IMR-90 (cell line): ENCODE measurements around the gene ZYX. TPM values are rescaled to one million over a fixed set of nuclear protein-coding genes. Genes with fewer than 3 reads are reported as not detected.

Source experiments
- ATAC-seq: fragments of 200-7000 bp; cut with Tn5 transposase; 2 replicates; pipeline ENCODE4 v1.9.1; 2020; ENCODE audit warnings: low read depth, mild to moderate bottlenecking, moderate library complexity
- BruUV-seq: library from RNA; stranded (reverse); fragments of 400-500 nt; replicated peaks from 2 replicates; lab custom pipeline; 2021; lab: Mats Ljungman, UMichigan
- CTCF ChIA-PET: fragments of 300-600 bp; formaldehyde crosslinking; extraction: SDS; loops from one replicate; lab custom pipeline; 2021; ENCODE audit warnings: antibody characterized with exemption; lab: Yijun Ruan, JAX
- POLR2A ChIA-PET: fragments of 300-600 bp; sonication (Branson Sonifier 250); formaldehyde crosslinking; loops from one replicate; lab custom pipeline; 2022; ENCODE audit warnings: antibody characterized with exemption; ENCODE audit not compliant: unreplicated experiment; lab: Charles Lee
- DNase-seq: peaks from one replicate; pipeline ENCODE4 v3.0.0; 2013
- H2AFZ ChIP-seq: replicated peaks from 2 replicates; pipeline ENCODE3; 2013; ENCODE audit warnings: low read length, mild to moderate bottlenecking; ENCODE audit not compliant: poor library complexity
- H2AK5ac ChIP-seq: 2 replicates; pipeline ENCODE4 v1.6.1; 2013; ENCODE audit warnings: low read depth, low read length, inconsistent platforms
- H2AK9ac ChIP-seq: replicated peaks from 2 replicates; pipeline ENCODE3; 2013; ENCODE audit warnings: mild to moderate bottlenecking, low read depth, low read length, moderate library complexity; ENCODE audit not compliant: poor library complexity
- H2BK120ac ChIP-seq: 2 replicates; pipeline ENCODE4 v1.6.1; 2013; ENCODE audit warnings: low read depth, low read length, inconsistent platforms
- H2BK15ac ChIP-seq: 3 replicates; pipeline ENCODE4 v1.6.1; 2013; ENCODE audit warnings: low read depth, low read length, inconsistent platforms
- H2BK20ac ChIP-seq: 2 replicates; pipeline ENCODE4 v1.6.1; 2013; ENCODE audit warnings: low read depth, mild to moderate bottlenecking, inconsistent platforms, low read length, moderate library complexity
- H2BK5ac ChIP-seq: 2 replicates; pipeline ENCODE4 v1.6.1; 2013; ENCODE audit warnings: mild to moderate bottlenecking, low read depth, low read length, inconsistent platforms; ENCODE audit not compliant: poor library complexity, severe bottlenecking
- H3K14ac ChIP-seq: replicated peaks from 2 replicates; pipeline ENCODE4 v1.6.1; 2013; ENCODE audit warnings: low read depth, low read length, inconsistent platforms
- H3K18ac ChIP-seq: 2 replicates; pipeline ENCODE4 v1.6.1; 2013; ENCODE audit warnings: low read depth, low read length, control low read depth
- H3K23ac ChIP-seq: 2 replicates; pipeline ENCODE4 v1.6.1; 2013; ENCODE audit warnings: low read depth, low read length, inconsistent platforms
- H3K27ac ChIP-seq: 2 replicates; pipeline ENCODE4 v1.5.1; 2013; ENCODE audit warnings: mild to moderate bottlenecking, control low read depth, low read length; ENCODE audit not compliant: insufficient read depth
- H3K27me3 ChIP-seq: 2 replicates; pipeline ENCODE4 v1.6.1; 2013; ENCODE audit warnings: low read length; ENCODE audit not compliant: control insufficient read depth, insufficient read depth
- H3K36me3 ChIP-seq: 2 replicates; pipeline ENCODE4 v1.6.1; 2013; ENCODE audit warnings: low read length, mixed read lengths; ENCODE audit not compliant: control insufficient read depth, insufficient read depth
- H3K4ac ChIP-seq: 2 replicates; pipeline ENCODE4 v1.6.1; 2013; ENCODE audit warnings: low read depth, low read length, inconsistent platforms
- H3K4me1 ChIP-seq: 2 replicates; pipeline ENCODE4 v1.6.1; 2013; ENCODE audit warnings: low read length, mixed read lengths; ENCODE audit not compliant: control insufficient read depth, insufficient read depth
- H3K4me2 ChIP-seq: 2 replicates; pipeline ENCODE4 v1.6.1; 2013; ENCODE audit warnings: low read depth, mild to moderate bottlenecking, control low read depth, low read length, moderate library complexity
- H3K4me3 ChIP-seq: 2 replicates; pipeline ENCODE4 v1.5.1; 2013; ENCODE audit warnings: low read depth, mild to moderate bottlenecking, control low read depth, low read length, moderate library complexity; ENCODE audit not compliant: insufficient read depth
- H3K56ac ChIP-seq: 2 replicates; pipeline ENCODE4 v1.6.1; 2013; ENCODE audit warnings: low read length, inconsistent platforms; ENCODE audit not compliant: insufficient read depth; ENCODE audit errors: extremely low read depth
- H3K79me1 ChIP-seq, 2 experiments: 2 replicates each; pipeline ENCODE4 v1.6.1; 2013; ENCODE audit warnings: low read length in 2 of 2, inconsistent platforms in 1 of 2, low read depth in 1 of 2
- H3K9ac ChIP-seq: 2 replicates; pipeline ENCODE4 v1.6.1; 2013; ENCODE audit warnings: low read depth, low read length, control low read depth
- H3K9me1 ChIP-seq: 2 replicates; pipeline ENCODE4 v1.6.1; 2013; ENCODE audit warnings: low read length, inconsistent platforms; ENCODE audit not compliant: insufficient read depth
- H3K9me3 ChIP-seq: 2 replicates; pipeline ENCODE4 v1.6.1; 2013; ENCODE audit warnings: low read length; ENCODE audit not compliant: control insufficient read depth, insufficient read depth
- H4K20me1 ChIP-seq: 2 replicates; pipeline ENCODE4 v1.6.1; 2013; ENCODE audit warnings: low read length, inconsistent platforms; ENCODE audit not compliant: insufficient read depth
- H4K5ac ChIP-seq: 2 replicates; pipeline ENCODE4 v1.6.1; 2013; ENCODE audit warnings: mild to moderate bottlenecking, low read depth, low read length, control low read depth
- H4K8ac ChIP-seq, 2 experiments: 2 replicates each; pipeline ENCODE4 v1.6.1; 2013; ENCODE audit warnings: low read depth in 2 of 2, low read length in 2 of 2, control low read depth in 1 of 2, inconsistent platforms in 1 of 2
- H4K91ac ChIP-seq: 2 replicates; pipeline ENCODE4 v1.6.1; 2013; ENCODE audit warnings: low read depth, low read length, inconsistent platforms; ENCODE audit not compliant: insufficient read depth
- CEBPB ChIP-seq: IDR thresholded peaks from 2 replicates; pipeline ENCODE4 v1.6.1; 2012; ENCODE audit warnings: low read depth, low read length, improper control_type of control experiment
- CTCF ChIP-seq: conservative IDR thresholded peaks from 2 replicates; pipeline ENCODE4 v1.5.1; 2012; ENCODE audit warnings: mild to moderate bottlenecking, low read depth, low read length, improper control_type of control experiment
- ELK1 ChIP-seq: fragments of 150-350 bp; IDR thresholded peaks from 2 replicates; pipeline ENCODE4 v1.6.1; 2016; ENCODE audit warnings: low read depth, mild to moderate bottlenecking, low read length, moderate library complexity, borderline replicate concordance
- FOS ChIP-seq: fragments of 150-350 bp; IDR thresholded peaks from 2 replicates; pipeline ENCODE4 v1.6.1; 2016; ENCODE audit warnings: low read depth, low read length
- MAFK ChIP-seq: IDR thresholded peaks from 2 replicates; pipeline ENCODE4 v1.6.1; 2012; ENCODE audit warnings: low read depth, low read length, improper control_type of control experiment
- MAZ ChIP-seq: IDR thresholded peaks from 2 replicates; pipeline ENCODE4 v1.6.1; 2012; ENCODE audit warnings: low read depth, mild to moderate bottlenecking, low read length, improper control_type of control experiment, moderate library complexity, borderline replicate concordance
- MXI1 ChIP-seq: IDR thresholded peaks from 2 replicates; pipeline ENCODE4 v1.6.1; 2012; ENCODE audit warnings: low read depth, mild to moderate bottlenecking, low read length, moderate library complexity, borderline replicate concordance
- NFE2L2 ChIP-seq: fragments of 150-350 bp; IDR thresholded peaks from 2 replicates; pipeline ENCODE4 v1.6.1; 2016; ENCODE audit warnings: low read depth, mild to moderate bottlenecking, low read length
- POLR2A ChIP-seq: IDR thresholded peaks from 2 replicates; pipeline ENCODE4 v1.6.1; 2012; ENCODE audit warnings: mild to moderate bottlenecking, low read depth, low read length
- RAD21 ChIP-seq: IDR thresholded peaks from 2 replicates; pipeline ENCODE4 v1.6.1; 2012; ENCODE audit warnings: low read length, improper control_type of control experiment
- RCOR1 ChIP-seq: IDR thresholded peaks from 2 replicates; pipeline ENCODE4 v1.6.1; 2012; ENCODE audit warnings: mild to moderate bottlenecking, low read length, improper control_type of control experiment; ENCODE audit not compliant: insufficient replicate concordance
- SMC3 ChIP-seq: fragments of 150-350 bp; IDR thresholded peaks from 2 replicates; pipeline ENCODE4 v1.6.1; 2016; ENCODE audit warnings: low read depth, mild to moderate bottlenecking, antibody characterized with exemption, low read length, moderate library complexity
- USF2 ChIP-seq: fragments of 150-350 bp; IDR thresholded peaks from 2 replicates; pipeline ENCODE4 v1.6.1; 2017; ENCODE audit warnings: mild to moderate bottlenecking, antibody characterized with exemption, low read length, low read depth
- WGBS, 2 experiments: methylation state at CpG; one replicate each; pipeline versions ENCODE4 v1.1.5 to v1.1.7; 2013; ENCODE audit warnings: missing lambda C conversion rate in 2 of 2; ENCODE audit not compliant: insufficient read length in 1 of 2; ENCODE audit errors: extremely low coverage in 2 of 2; 5-methylcytosine and 5-hydroxymethylcytosine counted together
- dilution Hi-C: fragments of 300-500 bp; cut with HindIII; formaldehyde crosslinking; loops from one replicate; pipeline ENCODE4 v1.14.3; 2018; ENCODE audit warnings: low sequenced_read_pairs; ENCODE audit not compliant: unreplicated experiment
- in situ Hi-C: fragments of 300-500 bp; cut with MboI; formaldehyde crosslinking; loops from 3 replicates; pipeline ENCODE4 v1.14.3; 2019; ENCODE audit warnings: low sequenced_read_pairs, inconsistent platforms, mixed read lengths
- intact Hi-C: fragments of 100-400 bp; cut with micrococcal nuclease; formaldehyde crosslinking; loops from 2 replicates; pipeline ENCODE4 v1.10.0; 2022
- polyA plus RNA-seq, 3 experiments: library from polyadenylated mRNA; depleted of rRNA; stranded (reverse); fragments of >200 nt; gene quantifications; 2 replicates each; pipeline ENCODE4 v1.2.3, GENCODE V29; 2012; ENCODE audit warnings: low replicate concordance in 1 of 3
- total RNA-seq: library from RNA; depleted of rRNA; stranded (reverse); fragments of >200 nt; gene quantifications from 2 replicates; pipeline ENCODE4 v1.2.3, GENCODE V29; 2012

Gene ZYX
- total and polyA plus RNA-seq, 2 of the 4 experiments (the other 2 are of a cell fraction) = 22.6 to 334 TPM

GRCh38 chr7:143354965-143355364 is 26.2 kb upstream of the ZYX start:
- Histone ChIP-seq H3K36me3 (peaks cover 2% of the 10 kb centered on the region; the same call in 1 of the 2 replicates), H3K18ac (no peak overlapping the region), H3K4me2 (no peak overlapping the region), H3K27ac (no peak overlapping the region), H3K4me3 (no peak overlapping the region), H2BK20ac (no peak overlapping the region), H3K79me1 (no peaks in the 10 kb centered on the region), H3K4ac (no peak overlapping the region), H2BK120ac (no peak overlapping the region), H3K9me3 (no peaks in the 10 kb centered on the region), H2AK5ac (no peak overlapping the region), H4K20me1 (no peaks in the 10 kb centered on the region), H4K8ac (no peak overlapping the region), H2AK9ac (no peak overlapping the region), H2BK5ac (no peak overlapping the region), H4K5ac (no peak overlapping the region), H3K23ac (no peak overlapping the region), H2BK15ac (no peak overlapping the region), H3K14ac (no peak overlapping the region), H3K4me1 (no peaks in the 10 kb centered on the region), H2AFZ (no peak overlapping the region), H3K9me1 (no peaks in the 10 kb centered on the region; the same call in 1 of the 2 replicates), H3K27me3 (peaks cover 20% of the 10 kb centered on the region), H3K9ac (no peak overlapping the region), H3K56ac (no peak overlapping the region), H4K91ac (no peak overlapping the region)
- ChIA-PET CTCF (no interaction called here), POLR2A (no interaction called here)
- 57% methylated on average over 1 of the region's 8 CpGs; no CpG with 5 or more reads in 1 of the 2 experiments for WGBS, 2 experiments
- DNase-seq (no peak), ATAC-seq (no peak)
- TF ChIP-seq MXI1 (no peak), POLR2A (no peak), MAZ (no peak), SMC3 (no peak), USF2 (no peak), CTCF (no peak), MAFK (no peak), NFE2L2 (no peak), RAD21 (no peak), ELK1 (no peak), RCOR1 (no peak), FOS (no peak), CEBPB (no peak)
- in situ Hi-C loops (no loop called here), dilution Hi-C loops (no loop called here), intact Hi-C loops (no loop called here)
- BruUV-seq = no TSS peak
